K562 (cell line): Measurements from ENCODE around the gene HINT3. TPM values are rescaled to one million over a fixed set of nuclear protein-coding genes. Genes with fewer than 3 reads are reported as not detected.

Experiments used
- CBFA2T2 ChIP-seq: fragments of 450-650 bp; conservative IDR thresholded peaks from 2 replicates; pipeline ENCODE4 v1.6.1; 2017; ENCODE audit warnings: mild to moderate bottlenecking
- CREM ChIP-seq: IDR thresholded peaks from 2 replicates; pipeline ENCODE4 v1.6.1; 2014; ENCODE audit warnings: antibody characterized with exemption, low read depth
- HINFP ChIP-seq: fragments of 450-650 bp; conservative IDR thresholded peaks from 2 replicates; pipeline ENCODE4 v1.6.1; 2016; ENCODE audit warnings: missing genetic modification characterization, low read depth, mild to moderate bottlenecking, control low read depth, missing compliant biosample characterization
- HMG20A ChIP-seq: fragments of 450-650 bp; formaldehyde crosslinking; conservative IDR thresholded peaks from 2 replicates; pipeline ENCODE4 v1.4.0; 2020; ENCODE audit warnings: mild to moderate bottlenecking, mixed read lengths
- LEF1 ChIP-seq: fragments of 450-650 bp; IDR thresholded peaks from 2 replicates; pipeline ENCODE4 v1.6.1; 2016; ENCODE audit warnings: mild to moderate bottlenecking
- MAFK ChIP-seq: IDR thresholded peaks from 2 replicates; pipeline ENCODE4 v1.6.1; 2011; ENCODE audit warnings: low read length, improper control_type of control experiment
- MAZ ChIP-seq, 2 experiments: fragments of 450-650 bp in 1 of 2; sonication (generic) in 1 of 2; formaldehyde crosslinking; IDR thresholded peaks in 1 of 2; conservative IDR thresholded peaks in 1 of 2; 2 replicates each; pipeline versions ENCODE4 v1.4.0 to v1.5.0; 2020; ENCODE audit warnings: mild to moderate bottlenecking in 1 of 2, missing genetic modification reagents in 1 of 2
- POLR2H ChIP-seq: IDR thresholded peaks from 2 replicates; pipeline ENCODE4 v1.6.1; 2016; ENCODE audit warnings: missing genetic modification characterization, low read depth, mild to moderate bottlenecking, control low read depth, missing compliant biosample characterization, moderate library complexity
- POLR3A ChIP-seq: IDR thresholded peaks from 2 replicates; pipeline ENCODE4 v1.6.1; 2011; ENCODE audit warnings: borderline replicate concordance, mild to moderate bottlenecking, moderate library complexity; ENCODE audit not compliant: insufficient read length, insufficient read depth; ENCODE audit errors: extremely low read depth
- PRPF4 ChIP-seq: fragments of 200-400 bp; formaldehyde crosslinking; IDR thresholded peaks from one replicate; pipeline ENCODE4 v1.6.1; 2017; ENCODE audit warnings: low read length, low read depth, mild to moderate bottlenecking; ENCODE audit not compliant: insufficient read depth, poor library complexity, severe bottlenecking
- SREBF1 ChIP-seq: fragments of 150-350 bp; IDR thresholded peaks from 2 replicates; pipeline ENCODE4 v1.6.1; 2014; ENCODE audit warnings: antibody characterized with exemption, low read depth, low read length, borderline replicate concordance
- THAP12 ChIP-seq: fragments of 250-450 bp; sonication (Bioruptor Pico); IDR thresholded peaks from 2 replicates; pipeline ENCODE4 v1.9.0; 2021; ENCODE audit warnings: mild to moderate bottlenecking, inconsistent platforms
- ZNF316 ChIP-seq: fragments of 450-650 bp; IDR thresholded peaks from 2 replicates; pipeline ENCODE4 v1.6.1; 2016
- ZNF324 ChIP-seq: fragments of 250-450 bp; sonication (Bioruptor Pico); IDR thresholded peaks from 2 replicates; pipeline ENCODE4 v1.4.0; 2020; ENCODE audit warnings: mild to moderate bottlenecking
- polyA plus RNA-seq, 8 experiments: library from polyadenylated mRNA; depleted of rRNA in 4 of 8; stranded (reverse) in 5 of 8; unstranded in 3 of 8; fragments of >200 nt; fragmentation: Nextera tagmentation in 2 of 8; fragmentation: Illumina TruSeq in 1 of 8; extraction: Ambion mirVana in 2 of 8; extraction: Trizol in 1 of 8; gene quantifications; 2 replicates each; pipeline versions ENCODE4 v1.2.1 to v1.2.3, GENCODE V29; 2011 to 2014; ENCODE audit warnings: inconsistent platforms in 1 of 8, missing spikeins in 1 of 8
- total RNA-seq, 7 experiments: library from RNA; depleted of rRNA in 6 of 7; stranded (reverse); fragments of >200 nt in 6 of 7; fragmentation: Illumina TruSeq in 2 of 7; extraction: Trizol in 2 of 7; gene quantifications; 2 replicates each; pipeline versions ENCODE4 v1.2.1 to v1.2.3, GENCODE V29; 2011 to 2021; ENCODE audit warnings: low replicate concordance in 1 of 7
- TF ChIP-seq, protein P1 (sequence below): fragments of 250-450 bp; sonication (Bioruptor Pico); IDR thresholded peaks from 2 replicates; pipeline ENCODE4 v1.4.0; 2020
- TF ChIP-seq, protein P2 (sequence below): fragments of 450-650 bp; IDR thresholded peaks from 2 replicates; pipeline ENCODE4 v1.6.1; 2017; ENCODE audit warnings: mild to moderate bottlenecking, moderate library complexity
- TF ChIP-seq, protein P3 (sequence below): sonication (generic); formaldehyde crosslinking; IDR thresholded peaks from 2 replicates; pipeline ENCODE4 v1.8.0; 2022; ENCODE audit warnings: missing genetic modification reagents, mild to moderate bottlenecking, borderline replicate concordance

Gene HINT3
- total and polyA plus RNA-seq, 9 of the 15 experiments (the other 6 are each of a cell fraction or from before 2014, with no cell fraction given) = 1.4 to 16.6 (median 10.8) TPM

GRCh38 chr6:125924169-125924568, 32.4 kb upstream of the HINT3 start (continued):
- TF ChIP-seq, protein P1, sequence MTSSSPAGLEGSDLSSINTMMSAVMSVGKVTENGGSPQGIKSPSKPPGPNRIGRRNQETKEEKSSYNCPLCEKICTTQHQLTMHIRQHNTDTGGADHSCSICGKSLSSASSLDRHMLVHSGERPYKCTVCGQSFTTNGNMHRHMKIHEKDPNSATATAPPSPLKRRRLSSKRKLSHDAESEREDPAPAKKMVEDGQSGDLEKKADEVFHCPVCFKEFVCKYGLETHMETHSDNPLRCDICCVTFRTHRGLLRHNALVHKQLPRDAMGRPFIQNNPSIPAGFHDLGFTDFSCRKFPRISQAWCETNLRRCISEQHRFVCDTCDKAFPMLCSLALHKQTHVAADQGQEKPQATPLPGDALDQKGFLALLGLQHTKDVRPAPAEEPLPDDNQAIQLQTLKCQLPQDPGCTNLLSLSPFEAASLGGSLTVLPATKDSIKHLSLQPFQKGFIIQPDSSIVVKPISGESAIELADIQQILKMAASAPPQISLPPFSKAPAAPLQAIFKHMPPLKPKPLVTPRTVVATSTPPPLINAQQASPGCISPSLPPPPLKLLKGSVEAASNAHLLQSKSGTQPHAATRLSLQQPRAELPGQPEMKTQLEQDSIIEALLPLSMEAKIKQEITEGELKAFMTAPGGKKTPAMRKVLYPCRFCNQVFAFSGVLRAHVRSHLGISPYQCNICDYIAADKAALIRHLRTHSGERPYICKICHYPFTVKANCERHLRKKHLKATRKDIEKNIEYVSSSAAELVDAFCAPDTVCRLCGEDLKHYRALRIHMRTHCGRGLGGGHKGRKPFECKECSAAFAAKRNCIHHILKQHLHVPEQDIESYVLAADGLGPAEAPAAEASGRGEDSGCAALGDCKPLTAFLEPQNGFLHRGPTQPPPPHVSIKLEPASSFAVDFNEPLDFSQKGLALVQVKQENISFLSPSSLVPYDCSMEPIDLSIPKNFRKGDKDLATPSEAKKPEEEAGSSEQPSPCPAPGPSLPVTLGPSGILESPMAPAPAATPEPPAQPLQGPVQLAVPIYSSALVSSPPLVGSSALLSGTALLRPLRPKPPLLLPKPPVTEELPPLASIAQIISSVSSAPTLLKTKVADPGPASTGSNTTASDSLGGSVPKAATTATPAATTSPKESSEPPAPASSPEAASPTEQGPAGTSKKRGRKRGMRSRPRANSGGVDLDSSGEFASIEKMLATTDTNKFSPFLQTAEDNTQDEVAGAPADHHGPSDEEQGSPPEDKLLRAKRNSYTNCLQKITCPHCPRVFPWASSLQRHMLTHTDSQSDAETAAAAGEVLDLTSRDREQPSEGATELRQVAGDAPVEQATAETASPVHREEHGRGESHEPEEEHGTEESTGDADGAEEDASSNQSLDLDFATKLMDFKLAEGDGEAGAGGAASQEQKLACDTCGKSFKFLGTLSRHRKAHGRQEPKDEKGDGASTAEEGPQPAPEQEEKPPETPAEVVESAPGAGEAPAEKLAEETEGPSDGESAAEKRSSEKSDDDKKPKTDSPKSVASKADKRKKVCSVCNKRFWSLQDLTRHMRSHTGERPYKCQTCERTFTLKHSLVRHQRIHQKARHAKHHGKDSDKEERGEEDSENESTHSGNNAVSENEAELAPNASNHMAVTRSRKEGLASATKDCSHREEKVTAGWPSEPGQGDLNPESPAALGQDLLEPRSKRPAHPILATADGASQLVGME (CRISPR knock-in tag) = no peak
- TF ChIP-seq ZNF324 (CRISPR knock-in tag) (no peak), HMG20A (CRISPR knock-in tag) (no peak), POLR2H (0 out of 2 replicates have a peak, but pooled peaks have one; percentile 40), THAP12 (CRISPR knock-in tag) (no peak), POLR3A (no peak), HINFP (tag) (peak; percentile 6; the same call in 1 of the 2 replicates), PRPF4 (no peak), MAFK (peak; percentile 85), SREBF1 (no peak), MAZ (CRISPR knock-in tag; conservative IDR thresholded peaks at IDR 0.05 in 1 of 2, IDR thresholded peaks at IDR 0.05 in 1 of 2) (no peak), ZNF316 (peak; percentile 91), CBFA2T2 (no peak), CREM (no peak), LEF1 (peak; percentile 81)
- TF ChIP-seq, protein P2, sequence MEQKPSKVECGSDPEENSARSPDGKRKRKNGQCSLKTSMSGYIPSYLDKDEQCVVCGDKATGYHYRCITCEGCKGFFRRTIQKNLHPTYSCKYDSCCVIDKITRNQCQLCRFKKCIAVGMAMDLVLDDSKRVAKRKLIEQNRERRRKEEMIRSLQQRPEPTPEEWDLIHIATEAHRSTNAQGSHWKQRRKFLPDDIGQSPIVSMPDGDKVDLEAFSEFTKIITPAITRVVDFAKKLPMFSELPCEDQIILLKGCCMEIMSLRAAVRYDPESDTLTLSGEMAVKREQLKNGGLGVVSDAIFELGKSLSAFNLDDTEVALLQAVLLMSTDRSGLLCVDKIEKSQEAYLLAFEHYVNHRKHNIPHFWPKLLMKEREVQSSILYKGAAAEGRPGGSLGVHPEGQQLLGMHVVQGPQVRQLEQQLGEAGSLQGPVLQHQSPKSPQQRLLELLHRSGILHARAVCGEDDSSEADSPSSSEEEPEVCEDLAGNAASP = peak; percentile 95
- TF ChIP-seq, protein P3, sequence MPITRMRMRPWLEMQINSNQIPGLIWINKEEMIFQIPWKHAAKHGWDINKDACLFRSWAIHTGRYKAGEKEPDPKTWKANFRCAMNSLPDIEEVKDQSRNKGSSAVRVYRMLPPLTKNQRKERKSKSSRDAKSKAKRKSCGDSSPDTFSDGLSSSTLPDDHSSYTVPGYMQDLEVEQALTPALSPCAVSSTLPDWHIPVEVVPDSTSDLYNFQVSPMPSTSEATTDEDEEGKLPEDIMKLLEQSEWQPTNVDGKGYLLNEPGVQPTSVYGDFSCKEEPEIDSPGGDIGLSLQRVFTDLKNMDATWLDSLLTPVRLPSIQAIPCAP (CRISPR knock-in tag) = no peak
